Measurements from ENCODE around the gene AUNIP.

DNA sequence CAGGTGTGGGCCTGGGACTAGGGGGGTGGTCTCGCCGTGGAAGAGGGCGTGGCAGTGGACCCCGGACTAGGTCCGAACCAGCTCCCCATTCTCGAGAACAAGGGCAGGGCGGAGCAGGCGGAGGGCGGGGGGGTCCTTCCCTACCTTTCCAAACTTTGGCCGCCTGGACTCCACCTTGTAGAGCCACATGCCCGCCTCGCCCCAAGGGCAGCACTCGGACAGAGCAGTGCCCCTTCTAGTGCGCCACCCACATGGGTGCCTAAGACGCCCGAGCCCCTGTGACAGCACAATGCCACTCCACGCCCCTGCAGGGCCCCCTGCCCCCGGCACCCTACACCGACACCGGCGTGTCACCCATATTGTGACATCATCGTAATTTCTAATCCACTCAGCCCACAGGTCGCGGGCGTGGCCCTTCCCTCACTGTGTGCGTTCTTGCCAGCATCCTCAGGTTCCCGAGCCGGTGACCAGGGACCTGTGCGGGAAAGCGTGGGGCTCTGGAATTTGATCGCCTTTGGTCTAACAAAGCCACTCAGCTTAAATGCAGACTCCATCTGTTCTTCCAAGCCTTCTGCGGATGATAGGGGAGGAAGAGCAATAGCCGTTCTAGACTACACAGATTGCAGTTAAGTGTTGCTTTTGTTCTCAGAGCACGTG is 47.5 kb upstream of the AUNIP start:
- TF ChIP-seq POLR2A (IDR thresholded peaks at IDR 0.05; ENCODE audit: low read length) (no peak), GATA1 (IDR thresholded peaks at IDR 0.05; ENCODE audit: low read depth, low read length) (no peak)
